K562 (cell line): ENCODE data around the gene CHIC2. TPM values are rescaled to one million over a fixed set of nuclear protein-coding genes. Genes with fewer than 3 reads are reported as not detected.

ENCODE experiments used
- ATF7 ChIP-seq: fragments of 450-650 bp; IDR thresholded peaks from 2 replicates; pipeline ENCODE4 v1.7.1; 2014; ENCODE audit warnings: mild to moderate bottlenecking, moderate library complexity
- CUX1 ChIP-seq: fragments of 200-800 bp; sonication (Bioruptor generic); IDR thresholded peaks from 2 replicates; pipeline ENCODE4 v1.6.1; 2016; ENCODE audit warnings: missing genetic modification characterization, missing compliant biosample characterization
- EGR1 ChIP-seq: fragments of 450-650 bp; conservative IDR thresholded peaks from 2 replicates; pipeline ENCODE4 v1.6.1; 2017; ENCODE audit warnings: mild to moderate bottlenecking
- FOXK2 ChIP-seq, 2 experiments: fragments of 450-650 bp; IDR thresholded peaks in 1 of 2; conservative IDR thresholded peaks in 1 of 2; 2 replicates each; pipeline ENCODE4 v1.6.1; 2016; ENCODE audit warnings: low read depth in 2 of 2, mild to moderate bottlenecking in 1 of 2
- HCFC1 ChIP-seq: IDR thresholded peaks from 2 replicates; pipeline ENCODE4 v1.6.1; 2012; ENCODE audit warnings: low read depth, low read length, improper control_type of control experiment
- HLTF ChIP-seq: fragments of 450-650 bp; IDR thresholded peaks from 2 replicates; pipeline ENCODE4 v1.6.1; 2016
- KDM5B ChIP-seq: fragments of 200-600 bp; sonication (generic); IDR thresholded peaks from 2 replicates; pipeline ENCODE4 v1.6.1; 2012; ENCODE audit warnings: low read depth, mild to moderate bottlenecking, moderate library complexity, low read length, control low read depth, inconsistent platforms; ENCODE audit not compliant: insufficient replicate concordance
- MCM2 ChIP-seq: fragments of 450-650 bp; IDR thresholded peaks from 2 replicates; pipeline ENCODE4 v1.6.1; 2017; ENCODE audit warnings: low read depth, mild to moderate bottlenecking
- MYC ChIP-seq, 2 experiments: fragments of 250-450 bp in 1 of 2; sonication (Bioruptor Pico) in 1 of 2; IDR thresholded peaks; 2 replicates each; pipeline versions ENCODE4 v1.5.1 to v1.6.1; 2012 to 2021; ENCODE audit warnings: low read depth in 2 of 2, borderline replicate concordance in 1 of 2, improper control_type of control experiment in 1 of 2, low read length in 1 of 2, mild to moderate bottlenecking in 1 of 2, moderate library complexity in 1 of 2
- PTTG1 ChIP-seq: fragments of 450-650 bp; IDR thresholded peaks from 2 replicates; pipeline ENCODE4 v1.6.1; 2016; ENCODE audit warnings: low read depth, mild to moderate bottlenecking, missing genetic modification characterization, missing compliant biosample characterization
- SP2 ChIP-seq: IDR thresholded peaks from 2 replicates; pipeline ENCODE4 v1.6.1; 2011; ENCODE audit warnings: mild to moderate bottlenecking, low read depth, low read length, moderate library complexity; ENCODE audit not compliant: poor library complexity, severe bottlenecking; ENCODE audit errors: extremely low read depth
- SPI1 ChIP-seq: IDR thresholded peaks from 2 replicates; pipeline ENCODE4 v1.6.1; 2011; ENCODE audit warnings: low read depth, low read length, control low read depth, borderline replicate concordance
- USF1 ChIP-seq: sonication (generic); formaldehyde crosslinking; IDR thresholded peaks from 2 replicates; pipeline ENCODE4 v1.9.0; 2022; ENCODE audit warnings: mild to moderate bottlenecking, missing genetic modification reagents
- ZNF174 ChIP-seq: fragments of 250-450 bp; sonication (Bioruptor Pico); IDR thresholded peaks from 2 replicates; pipeline ENCODE4 v1.4.0; 2020; ENCODE audit warnings: mild to moderate bottlenecking
- ZNF175 ChIP-seq: fragments of 200-800 bp; sonication (Bioruptor generic); IDR thresholded peaks from 2 replicates; pipeline ENCODE4 v1.6.1; 2016; ENCODE audit warnings: low read depth, mild to moderate bottlenecking, missing genetic modification characterization, missing compliant biosample characterization
- polyA plus RNA-seq, 8 experiments: library from polyadenylated mRNA; depleted of rRNA in 4 of 8; stranded (reverse) in 5 of 8; unstranded in 3 of 8; fragments of >200 nt; fragmentation: Nextera tagmentation in 2 of 8; fragmentation: Illumina TruSeq in 1 of 8; extraction: Ambion mirVana in 2 of 8; extraction: Trizol in 1 of 8; gene quantifications; 2 replicates each; pipeline versions ENCODE4 v1.2.1 to v1.2.3, GENCODE V29; 2011 to 2014; ENCODE audit warnings: inconsistent platforms in 1 of 8, missing spikeins in 1 of 8
- total RNA-seq, 7 experiments: library from RNA; depleted of rRNA in 6 of 7; stranded (reverse); fragments of >200 nt in 6 of 7; fragmentation: Illumina TruSeq in 2 of 7; extraction: Trizol in 2 of 7; gene quantifications; 2 replicates each; pipeline versions ENCODE4 v1.2.1 to v1.2.3, GENCODE V29; 2011 to 2021; ENCODE audit warnings: low replicate concordance in 1 of 7
- TF ChIP-seq, protein P1 (sequence below): fragments of 450-650 bp; IDR thresholded peaks from 2 replicates; pipeline ENCODE4 v1.6.1; 2016
- TF ChIP-seq, protein P2 (sequence below): fragments of 250-450 bp; sonication (Bioruptor Pico); IDR thresholded peaks from 2 replicates; pipeline ENCODE4 v1.4.0; 2020; ENCODE audit warnings: borderline replicate concordance

Gene CHIC2
- total and polyA plus RNA-seq, 9 of the 15 experiments (the other 6 are each of a cell fraction or from before 2014, with no cell fraction given), result 0.89 to 25.1 (median 12.1) TPM

DNA sequence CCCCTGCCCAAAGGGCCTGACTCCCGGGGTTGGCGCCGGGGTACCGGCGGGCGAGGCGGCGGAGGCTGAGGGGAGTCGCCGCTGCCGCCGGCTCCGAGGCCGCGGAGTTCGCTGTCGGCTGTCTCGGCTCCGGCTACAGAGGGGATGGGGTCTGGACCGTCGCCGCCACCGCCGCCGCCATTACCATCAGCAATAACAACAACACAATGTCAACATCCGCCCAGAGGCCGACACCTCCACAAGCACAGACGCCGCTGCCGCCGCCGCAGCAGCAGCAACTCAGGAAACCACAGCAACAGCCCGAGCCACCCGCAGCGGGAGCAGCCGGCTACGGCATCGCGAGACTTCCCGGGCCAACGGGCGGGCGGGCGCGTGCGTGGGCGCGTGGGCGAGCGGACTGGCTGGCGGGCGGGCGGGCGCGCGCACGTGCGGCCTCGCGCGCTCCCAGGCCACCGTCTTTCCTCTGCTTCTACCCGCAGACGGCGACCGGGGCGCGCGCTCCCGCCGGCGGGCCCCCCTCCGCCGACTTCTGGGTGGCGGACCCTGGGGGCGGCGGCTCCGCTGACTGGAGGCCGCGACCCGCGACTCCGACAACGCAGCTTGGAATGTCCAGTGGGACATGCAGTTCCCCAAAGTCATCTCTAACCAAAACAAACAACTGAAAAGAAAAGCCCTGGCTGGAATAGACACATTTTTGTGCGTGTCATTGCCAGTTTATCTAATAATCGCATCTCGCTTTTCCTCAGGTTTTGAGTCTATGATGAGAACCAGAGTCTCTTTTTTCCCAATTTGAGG lies at the start of gene CHIC2 (continued):
- TF ChIP-seq, protein P1, sequence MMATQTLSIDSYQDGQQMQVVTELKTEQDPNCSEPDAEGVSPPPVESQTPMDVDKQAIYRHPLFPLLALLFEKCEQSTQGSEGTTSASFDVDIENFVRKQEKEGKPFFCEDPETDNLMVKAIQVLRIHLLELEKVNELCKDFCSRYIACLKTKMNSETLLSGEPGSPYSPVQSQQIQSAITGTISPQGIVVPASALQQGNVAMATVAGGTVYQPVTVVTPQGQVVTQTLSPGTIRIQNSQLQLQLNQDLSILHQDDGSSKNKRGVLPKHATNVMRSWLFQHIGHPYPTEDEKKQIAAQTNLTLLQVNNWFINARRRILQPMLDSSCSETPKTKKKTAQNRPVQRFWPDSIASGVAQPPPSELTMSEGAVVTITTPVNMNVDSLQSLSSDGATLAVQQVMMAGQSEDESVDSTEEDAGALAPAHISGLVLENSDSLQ, result no peak
- no peak for TF ChIP-seq ZNF174 (CRISPR knock-in tag)
- TF ChIP-seq, protein P2, sequence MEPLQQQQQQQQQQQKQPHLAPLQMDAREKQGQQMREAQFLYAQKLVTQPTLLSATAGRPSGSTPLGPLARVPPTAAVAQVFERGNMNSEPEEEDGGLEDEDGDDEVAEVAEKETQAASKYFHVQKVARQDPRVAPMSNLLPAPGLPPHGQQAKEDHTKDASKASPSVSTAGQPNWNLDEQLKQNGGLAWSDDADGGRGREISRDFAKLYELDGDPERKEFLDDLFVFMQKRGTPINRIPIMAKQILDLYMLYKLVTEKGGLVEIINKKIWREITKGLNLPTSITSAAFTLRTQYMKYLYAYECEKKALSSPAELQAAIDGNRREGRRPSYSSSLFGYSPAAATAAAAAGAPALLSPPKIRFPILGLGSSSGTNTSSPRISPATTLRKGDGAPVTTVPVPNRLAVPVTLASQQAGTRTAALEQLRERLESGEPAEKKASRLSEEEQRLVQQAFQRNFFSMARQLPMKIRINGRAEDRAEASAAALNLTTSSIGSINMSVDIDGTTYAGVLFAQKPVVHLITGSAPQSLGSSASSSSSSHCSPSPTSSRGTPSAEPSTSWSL (CRISPR knock-in tag), result no peak
- peak; percentile 60; the same call in 1 of the 2 replicates for TF ChIP-seq CUX1 (CRISPR knock-in tag)
- no peak for TF ChIP-seq MCM2
- TF ChIP-seq SP2, result no peak
- no peak for TF ChIP-seq PTTG1 (tag)
- no peak; the same call in 1 of the 2 replicates for TF ChIP-seq USF1
- peak; percentile 79 for TF ChIP-seq ZNF175 (CRISPR knock-in tag)
- peak; percentile 22; the same call in 1 of the 2 replicates for TF ChIP-seq HCFC1
- TF ChIP-seq MYC (IDR thresholded peaks at IDR 0.05; ENCODE audit: low read depth, low read length), result peak; percentile 69; the same call in 1 of the 2 replicates
- TF ChIP-seq MYC (CRISPR knock-in tag; IDR thresholded peaks at IDR 0.05; ENCODE audit: borderline replicate concordance, low read depth), result no peak
- TF ChIP-seq ATF7, result peak; percentile 43; the same call in 1 of the 2 replicates
- peak; percentile 75 for TF ChIP-seq EGR1
- TF ChIP-seq SPI1, result peak; percentile 36; the same call in 1 of the 2 replicates
- peak; percentile 93 for TF ChIP-seq KDM5B
- peak; percentile 95 to 96 for TF ChIP-seq FOXK2 (conservative IDR thresholded peaks at IDR 0.05 in 1 of 2, IDR thresholded peaks at IDR 0.05 in 1 of 2; ENCODE audit: low read depth in 2 of 2)
- no peak for TF ChIP-seq HLTF
